GM12878 (cell line): Measurements from ENCODE around the gene NFIL3. TPM values are rescaled to one million over a fixed set of nuclear protein-coding genes. Genes with fewer than 3 reads are reported as not detected.
"Not testable (repeated sequence)": the region's sequence is repeated elsewhere in the genome, so short reads cannot be mapped to it uniquely, and the experiment has no call there.

Experiments used
- ATAC-seq: fragments of 200-7000 bp; cut with Tn5 transposase; 3 replicates; pipeline ENCODE4 v1.9.1; 2020; ENCODE audit warnings: mild to moderate bottlenecking, moderate library complexity
- BruUV-seq: library from RNA; stranded (reverse); fragments of 400-500 nt; replicated peaks from 2 replicates; lab custom pipeline; 2021; lab: Mats Ljungman, UMichigan
- CTCF ChIA-PET: fragments of 300-600 bp; sonication (Branson Sonifier 250); formaldehyde crosslinking; extraction: SDS; loops from one replicate; lab custom pipeline; 2021; ENCODE audit warnings: inconsistent platforms; lab: Yijun Ruan, JAX
- POLR2A ChIA-PET: fragments of 350-600 bp; formaldehyde crosslinking; extraction: SDS; loops from one replicate; lab custom pipeline; 2021; ENCODE audit warnings: inconsistent platforms; lab: Charles Lee
- RAD21 ChIA-PET: fragments of 300-600 bp; sonication (Branson Sonifier 250); formaldehyde crosslinking; loops from one replicate; lab custom pipeline; 2023; ENCODE audit warnings: antibody characterized with exemption; ENCODE audit not compliant: unreplicated experiment; lab: Charles Lee
- SMC1A ChIA-PET: fragments of 300-600 bp; sonication (Branson Sonifier 250); formaldehyde crosslinking; loops from one replicate; lab custom pipeline; 2023; ENCODE audit not compliant: unreplicated experiment, uncharacterized antibody; lab: Charles Lee
- DNase-seq: peaks from one replicate; pipeline ENCODE4 v3.0.0-alpha.2; 2011; ENCODE audit warnings: low read depth, low spot score
- FAIRE-seq: peaks from 3 replicates; lab custom pipeline; 2011; peaks lifted over from hg19 to GRCh38; lab: Jason Lieb, UNC
- H2AFZ ChIP-seq: 2 replicates; pipeline ENCODE4 v1.6.0; 2011; ENCODE audit warnings: low read depth, low read length, control low read depth; ENCODE audit not compliant: control insufficient read depth
- H3K27ac ChIP-seq: 2 replicates; pipeline ENCODE4 v1.5.1; 2011; ENCODE audit warnings: control low read depth; ENCODE audit not compliant: control insufficient read depth, insufficient read depth
- H3K27me3 ChIP-seq, 2 experiments: replicated peaks in 1 of 2; 2 replicates each; pipeline versions ENCODE4 v1.6.0 to v1.6.1; 2011; ENCODE audit warnings: low read length in 1 of 2; ENCODE audit not compliant: control insufficient read depth in 2 of 2, insufficient read depth in 2 of 2
- H3K36me3 ChIP-seq, 2 experiments: 2 replicates each; pipeline ENCODE4 v1.5.1; 2011; ENCODE audit warnings: low read length in 1 of 2; ENCODE audit not compliant: control insufficient read depth in 2 of 2, insufficient read depth in 2 of 2
- H3K4me1 ChIP-seq: 2 replicates; pipeline ENCODE4 v1.6.1; 2011; ENCODE audit warnings: mild to moderate bottlenecking, low read length, moderate library complexity, mixed read lengths; ENCODE audit not compliant: control insufficient read depth, insufficient read depth
- H3K4me2 ChIP-seq: 2 replicates; pipeline ENCODE4 v1.6.0; 2011; ENCODE audit warnings: control low read depth; ENCODE audit not compliant: control insufficient read depth, insufficient read depth
- H3K4me3 ChIP-seq: fragments of 200-600 bp; sonication (generic); 2 replicates; pipeline ENCODE4 v1.5.1; 2016
- H3K79me2 ChIP-seq: 2 replicates; pipeline ENCODE4 v1.6.0; 2011; ENCODE audit warnings: low read length; ENCODE audit not compliant: control insufficient read depth, insufficient read depth
- H3K9ac ChIP-seq: 2 replicates; pipeline ENCODE4 v1.8.0; 2011; ENCODE audit warnings: low read length, control low read depth, mixed read lengths; ENCODE audit not compliant: control insufficient read depth, insufficient read depth
- H3K9me3 ChIP-seq: replicated peaks from 3 replicates; pipeline ENCODE4 v1.5.1; 2011; ENCODE audit warnings: mild to moderate bottlenecking, low read length; ENCODE audit not compliant: control insufficient read depth, insufficient read depth
- H4K20me1 ChIP-seq: 2 replicates; pipeline ENCODE4 v1.6.0; 2011; ENCODE audit not compliant: control insufficient read depth, insufficient read depth
- KLF5 ChIP-seq: fragments of 450-650 bp; IDR thresholded peaks from 2 replicates; pipeline ENCODE4 v1.6.1; 2014; ENCODE audit warnings: mild to moderate bottlenecking; ENCODE audit not compliant: partially characterized antibody
- PAX5 ChIP-seq: IDR thresholded peaks from 2 replicates; pipeline ENCODE4 v1.6.1; 2011; ENCODE audit warnings: low read depth, low read length, borderline replicate concordance
- RELA ChIP-seq: fragments of 450-650 bp; IDR thresholded peaks from 2 replicates; pipeline ENCODE4 v1.8.0; 2014; ENCODE audit warnings: borderline replicate concordance; ENCODE audit not compliant: partially characterized antibody
- WGBS: methylation state at CpG from one replicate; pipeline ENCODE4 v1.1.6; 2016; ENCODE audit warnings: low lambda C conversion rate; ENCODE audit not compliant: insufficient replicate concordance, insufficient coverage; ENCODE audit errors: missing lambda C conversion rate; 5-methylcytosine and 5-hydroxymethylcytosine counted together
- in situ Hi-C: fragments of 300-500 bp; cut with MboI; formaldehyde crosslinking; loops from 9 replicates; pipeline ENCODE4 v1.14.3; 2018; ENCODE audit warnings: mixed read lengths
- intact Hi-C: fragments of 100-400 bp; cut with micrococcal nuclease; formaldehyde crosslinking; loops from one replicate; pipeline ENCODE4 v1.14.2; 2022; ENCODE audit not compliant: unreplicated experiment
- polyA plus RNA-seq, 11 experiments: library from polyadenylated mRNA; depleted of rRNA in 4 of 11; unstranded in 6 of 11; stranded (reverse) in 5 of 11; fragments of >200 nt; fragmentation: Nextera tagmentation in 4 of 11; fragmentation: Illumina TruSeq in 1 of 11; extraction: Ambion mirVana in 4 of 11; extraction: Trizol in 1 of 11; gene quantifications; 1 replicate in 1 of 11; 2 replicates in 10 of 11; pipeline versions ENCODE4 v1.2.1 to v1.2.3, GENCODE V29; 2011 to 2016; ENCODE audit warnings: inconsistent platforms in 2 of 11, missing spikeins in 2 of 11, low read depth in 1 of 11
- total RNA-seq, 4 experiments: library from RNA; depleted of rRNA in 3 of 4; stranded (reverse); fragments of >200 nt in 3 of 4; fragmentation: Illumina TruSeq in 1 of 4; extraction: Trizol in 1 of 4; gene quantifications; 2 replicates each; pipeline versions ENCODE4 v1.2.1 to v1.2.3, GENCODE V29; 2013 to 2021
- TF ChIP-seq, protein P1 (sequence below): fragments of 450-650 bp; IDR thresholded peaks from 2 replicates; pipeline ENCODE4 v1.6.1; 2017; ENCODE audit warnings: mild to moderate bottlenecking, moderate library complexity

NFIL3 gene
- total and polyA plus RNA-seq, 10 of the 15 experiments (the other 5 are each of a cell fraction or from before 2014, with no cell fraction given), result 0.18 to 1.0 (median 0.36) TPM; not detected in 3

DNA sequence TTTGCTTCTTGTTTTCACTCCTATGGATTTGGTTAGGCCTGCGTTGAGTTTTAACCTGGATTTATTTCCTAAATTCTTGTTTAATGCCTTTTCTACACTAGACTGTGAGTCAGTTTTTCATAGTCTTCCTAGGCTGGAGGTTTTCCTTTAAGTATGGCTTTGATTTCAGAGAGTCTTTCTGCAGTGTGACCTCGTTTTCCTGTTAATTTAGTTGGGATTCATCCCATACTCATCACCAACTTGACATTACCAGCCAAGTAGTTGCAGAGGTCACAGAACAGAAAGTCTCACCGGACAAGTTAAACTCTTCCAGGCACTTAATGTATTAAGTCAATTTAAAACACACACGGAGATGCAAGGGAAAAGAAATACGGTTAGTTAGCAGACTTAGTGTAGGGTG lies 32.2 kb downstream of the NFIL3 start:
- H3K4me3 ChIP-seq, result no peak overlapping the region
- WGBS, result 31% methylated on average over 5 of the region's 5 CpGs
- H2AFZ ChIP-seq, result no peak overlapping the region
- no peaks in the 10 kb centered on the region for H4K20me1 ChIP-seq
- no peak overlapping the region for H3K27ac ChIP-seq
- ChIA-PET RAD21 (no interaction called here), SMC1A (no interaction called here), POLR2A (no interaction called here), CTCF (no interaction called here)
- peaks cover 0 to 7% of the 10 kb centered on the region in 2 experiments; a peak in 2 of 4 replicates for H3K27me3 ChIP-seq
- no peak for DNase-seq
- BruUV-seq, result no TSS peak
- peaks cover 9% of the 10 kb centered on the region for H3K4me1 ChIP-seq
- ATAC-seq, result no peak
- no peak overlapping the region for H3K4me2 ChIP-seq
- H3K36me3 ChIP-seq, result no peaks in the 10 kb centered on the region
- in situ Hi-C loops, result no loop called here
- no peak overlapping the region for H3K9ac ChIP-seq
- intact Hi-C loops, result no loop called here
- no peaks in the 10 kb centered on the region for H3K9me3 ChIP-seq
- TF ChIP-seq, protein P1, sequence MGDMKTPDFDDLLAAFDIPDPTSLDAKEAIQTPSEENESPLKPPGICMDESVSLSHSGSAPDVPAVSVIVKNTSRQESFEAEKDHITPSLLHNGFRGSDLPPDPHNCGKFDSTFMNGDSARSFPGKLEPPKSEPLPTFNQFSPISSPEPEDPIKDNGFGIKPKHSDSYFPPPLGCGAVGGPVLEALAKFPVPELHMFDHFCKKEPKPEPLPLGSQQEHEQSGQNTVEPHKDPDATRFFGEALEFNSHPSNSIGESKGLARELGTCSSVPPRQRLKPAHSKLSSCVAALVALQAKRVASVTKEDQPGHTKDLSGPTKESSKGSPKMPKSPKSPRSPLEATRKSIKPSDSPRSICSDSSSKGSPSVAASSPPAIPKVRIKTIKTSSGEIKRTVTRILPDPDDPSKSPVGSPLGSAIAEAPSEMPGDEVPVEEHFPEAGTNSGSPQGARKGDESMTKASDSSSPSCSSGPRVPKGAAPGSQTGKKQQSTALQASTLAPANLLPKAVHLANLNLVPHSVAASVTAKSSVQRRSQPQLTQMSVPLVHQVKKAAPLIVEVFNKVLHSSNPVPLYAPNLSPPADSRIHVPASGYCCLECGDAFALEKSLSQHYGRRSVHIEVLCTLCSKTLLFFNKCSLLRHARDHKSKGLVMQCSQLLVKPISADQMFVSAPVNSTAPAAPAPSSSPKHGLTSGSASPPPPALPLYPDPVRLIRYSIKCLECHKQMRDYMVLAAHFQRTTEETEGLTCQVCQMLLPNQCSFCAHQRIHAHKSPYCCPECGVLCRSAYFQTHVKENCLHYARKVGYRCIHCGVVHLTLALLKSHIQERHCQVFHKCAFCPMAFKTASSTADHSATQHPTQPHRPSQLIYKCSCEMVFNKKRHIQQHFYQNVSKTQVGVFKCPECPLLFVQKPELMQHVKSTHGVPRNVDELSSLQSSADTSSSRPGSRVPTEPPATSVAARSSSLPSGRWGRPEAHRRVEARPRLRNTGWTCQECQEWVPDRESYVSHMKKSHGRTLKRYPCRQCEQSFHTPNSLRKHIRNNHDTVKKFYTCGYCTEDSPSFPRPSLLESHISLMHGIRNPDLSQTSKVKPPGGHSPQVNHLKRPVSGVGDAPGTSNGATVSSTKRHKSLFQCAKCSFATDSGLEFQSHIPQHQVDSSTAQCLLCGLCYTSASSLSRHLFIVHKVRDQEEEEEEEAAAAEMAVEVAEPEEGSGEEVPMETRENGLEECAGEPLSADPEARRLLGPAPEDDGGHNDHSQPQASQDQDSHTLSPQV, result no peak
- TF ChIP-seq PAX5 (no peak), KLF5 (no peak), RELA (no peak)
- no peak for FAIRE-seq
- H3K79me2 ChIP-seq, result no peaks in the 10 kb centered on the region

DNA sequence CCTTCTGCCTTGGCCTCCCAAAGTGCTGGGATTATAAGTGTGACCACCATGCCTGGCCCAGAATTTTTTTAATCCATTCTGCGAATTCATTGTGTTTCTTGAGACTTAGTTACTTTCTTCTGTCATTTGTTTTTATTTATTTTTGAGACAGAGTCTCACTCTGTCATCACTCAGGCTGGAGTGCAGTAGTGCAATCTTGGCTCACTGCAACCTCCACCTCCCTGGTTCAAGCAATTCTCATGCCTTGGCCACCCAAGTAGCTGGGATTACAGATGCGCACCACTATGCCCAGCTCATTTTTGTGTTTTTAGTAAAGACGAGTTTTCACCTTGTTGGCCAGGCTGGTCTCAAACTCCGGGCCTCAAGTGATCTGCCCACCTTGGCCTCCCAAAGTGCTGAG lies 33.9 kb downstream of the NFIL3 start:
- H3K36me3 ChIP-seq, in situ Hi-C loops, FAIRE-seq, H3K9me3 ChIP-seq, CTCF ChIA-PET, H3K27me3 ChIP-seq, H3K79me2 ChIP-seq, H3K4me3 ChIP-seq, POLR2A ChIA-PET, H3K4me2 ChIP-seq, DNase-seq, intact Hi-C loops, H3K27ac ChIP-seq, SMC1A ChIA-PET, H3K9ac ChIP-seq, H4K20me1 ChIP-seq, H3K4me1 ChIP-seq, RAD21 ChIA-PET, ATAC-seq, H2AFZ ChIP-seq, BruUV-seq: not testable (repeated sequence)
- 67% methylated on average over 4 of the region's 4 CpGs for WGBS
